HCT116 (cell line): ENCODE measurements around the gene WWP2. TPM values are rescaled to one million over a fixed set of nuclear protein-coding genes. Genes with fewer than 3 reads are reported as not detected.

ENCODE experiments used
- ATAC-seq: fragments of 200-7000 bp; cut with Tn5 transposase; 2 replicates; pipeline ENCODE4 v1.9.1; 2020; ENCODE audit warnings: mild to moderate bottlenecking, moderate library complexity
- BruUV-seq: library from RNA; stranded (reverse); fragments of 400-500 nt; replicated peaks from 2 replicates; lab custom pipeline; 2021; lab: Mats Ljungman, UMichigan
- CTCF ChIA-PET: fragments of 300-600 bp; sonication (Branson Sonifier 250); formaldehyde crosslinking; loops from one replicate; lab custom pipeline; 2021; ENCODE audit warnings: antibody characterized with exemption; lab: Charles Lee
- POLR2A ChIA-PET: fragments of 300-600, 350-600 bp; sonication (Branson Sonifier 250); formaldehyde crosslinking; loops from one replicate; lab custom pipeline; 2021; ENCODE audit warnings: antibody characterized with exemption; lab: Charles Lee
- RAD21 ChIA-PET, 2 experiments: fragments of 300-600 bp; sonication (Branson Sonifier 250); formaldehyde crosslinking; loops; one replicate each; lab custom pipeline; 2023; ENCODE audit warnings: low total read pairs in 2 of 2; ENCODE audit not compliant: uncharacterized antibody in 2 of 2, unreplicated experiment in 2 of 2, low non-redundant PET in 1 of 2; lab: Charles Lee
- DNase-seq: peaks from one replicate; pipeline ENCODE4 v3.0.0-alpha.2; 2010; ENCODE audit warnings: low read depth, low spot score
- H2AFZ ChIP-seq: fragments of 200-600 bp; shearing (Covaris generic), sonication (generic); 2 replicates; pipeline ENCODE4 v1.6.1; 2017; ENCODE audit warnings: low read depth, mixed run types, mixed read lengths, antibody characterized with exemption, low read length; ENCODE audit not compliant: poor library complexity, severe bottlenecking
- H3K27ac ChIP-seq: 2 replicates; pipeline ENCODE4 v1.5.1; 2012; ENCODE audit warnings: low read depth, low read length
- H3K27me3 ChIP-seq: fragments of 200-600 bp; sonication (generic); 2 replicates; pipeline ENCODE4 v1.6.1; 2016; ENCODE audit warnings: mixed run types, low read length, mixed read lengths; ENCODE audit not compliant: insufficient read depth
- H3K36me3 ChIP-seq, 2 experiments: fragments of 200-500 bp in 1 of 2; fragments of 200-600 bp in 1 of 2; sonication (Bioruptor generic) in 1 of 2; sonication (generic) in 1 of 2; 2 replicates each; pipeline versions ENCODE4 v1.5.1 to v1.6.1; 2014 to 2016; ENCODE audit warnings: low read length in 2 of 2, inconsistent platforms in 1 of 2, mixed read lengths in 1 of 2, mixed run types in 1 of 2; ENCODE audit not compliant: insufficient read depth in 2 of 2, control insufficient read depth in 1 of 2
- H3K4me1 ChIP-seq, 2 experiments: fragments of 200-600 bp in 1 of 2; sonication (generic) in 1 of 2; 2 replicates each; pipeline versions ENCODE4 v1.5.1 to v1.6.1; 2012 to 2017; ENCODE audit warnings: low read length in 2 of 2, inconsistent platforms in 1 of 2, mild to moderate bottlenecking in 1 of 2, mixed read lengths in 1 of 2, mixed run types in 1 of 2, moderate library complexity in 1 of 2; ENCODE audit not compliant: insufficient read depth in 2 of 2, control insufficient read depth in 1 of 2
- H3K4me2 ChIP-seq: fragments of 200-600 bp; sonication (generic); 2 replicates; pipeline ENCODE4 v1.6.1; 2017; ENCODE audit warnings: mixed run types, low read length, mixed read lengths
- H3K4me3 ChIP-seq, 2 experiments: fragments of 200-600 bp in 1 of 2; sonication (generic) in 1 of 2; replicated peaks in 1 of 2; 2 replicates each; pipeline ENCODE4 v1.5.1; 2011 to 2016; ENCODE audit warnings: low read length in 2 of 2, control low read depth in 1 of 2, low read depth in 1 of 2, mild to moderate bottlenecking in 1 of 2, mixed read lengths in 1 of 2, mixed run types in 1 of 2
- H3K79me2 ChIP-seq: fragments of 200-600 bp; sonication (generic); 2 replicates; pipeline ENCODE4 v1.6.1; 2017; ENCODE audit warnings: mild to moderate bottlenecking, mixed run types, low read length, moderate library complexity, mixed read lengths; ENCODE audit not compliant: insufficient read depth
- H3K9ac ChIP-seq: fragments of 200-600 bp; sonication (generic); 2 replicates; pipeline ENCODE4 v1.6.1; 2016; ENCODE audit warnings: low read length, mixed read lengths
- H3K9me2 ChIP-seq: fragments of 200-600 bp; sonication (generic), shearing (Covaris generic); 2 replicates; pipeline ENCODE4 v1.6.1; 2017; ENCODE audit warnings: mixed run types, mild to moderate bottlenecking, moderate library complexity; ENCODE audit not compliant: insufficient read depth
- H3K9me3 ChIP-seq, 2 experiments: fragments of 200-500 bp in 1 of 2; fragments of 200-600 bp in 1 of 2; sonication (Bioruptor generic) in 1 of 2; sonication (generic) in 1 of 2; 2 replicates each; pipeline ENCODE4 v1.6.1; 2014 to 2017; ENCODE audit warnings: low read length in 2 of 2, mixed read lengths in 2 of 2, inconsistent platforms in 1 of 2, low read depth in 1 of 2, mild to moderate bottlenecking in 1 of 2, mixed run types in 1 of 2, moderate library complexity in 1 of 2; ENCODE audit not compliant: control insufficient read depth in 1 of 2, insufficient read depth in 1 of 2
- H4K20me1 ChIP-seq: fragments of 200-600 bp; sonication (generic), shearing (Covaris generic); 2 replicates; pipeline ENCODE4 v1.6.1; 2017; ENCODE audit warnings: mixed run types, mild to moderate bottlenecking, moderate library complexity; ENCODE audit not compliant: insufficient read depth
- ELF1 ChIP-seq: IDR thresholded peaks from 2 replicates; pipeline ENCODE4 v1.6.1; 2012; ENCODE audit warnings: low read depth, borderline replicate concordance
- EZH2phosphoT487 ChIP-seq: fragments of 200-600 bp; IDR thresholded peaks from 2 replicates; pipeline ENCODE4 v1.6.1; 2018; ENCODE audit warnings: antibody characterized with exemption, borderline replicate concordance
- POLR2AphosphoS5 ChIP-seq: IDR thresholded peaks from 2 replicates; pipeline ENCODE4 v1.6.1; 2011; ENCODE audit warnings: mild to moderate bottlenecking, low read depth, low read length, moderate library complexity
- TCF7L2 ChIP-seq: IDR thresholded peaks from 2 replicates; pipeline ENCODE4 v1.7.0; 2011; ENCODE audit warnings: borderline replicate concordance, inconsistent platforms; ENCODE audit not compliant: insufficient read depth, insufficient read length; ENCODE audit errors: extremely low read depth
- intact Hi-C: fragments of 100-400 bp; cut with micrococcal nuclease; formaldehyde crosslinking; loops from 2 replicates; pipeline ENCODE4 v1.10.0; 2022
- total RNA-seq: library from RNA; stranded (reverse); gene quantifications from one replicate; pipeline ENCODE4 v1.2.1, GENCODE V29; 2021; ENCODE audit not compliant: unreplicated experiment
- TF ChIP-seq, protein P1 (sequence below): IDR thresholded peaks from 2 replicates; pipeline ENCODE4 v1.6.1; 2012
- TF ChIP-seq, protein P2 (sequence below): IDR thresholded peaks from 2 replicates; pipeline ENCODE4 v1.6.1; 2012
- TF ChIP-seq, protein P3 (sequence below), 3 experiments: fragments of 200-600 bp in 1 of 3; sonication (generic) in 1 of 3; IDR thresholded peaks in 2 of 3; conservative IDR thresholded peaks in 1 of 3; 2 replicates each; pipeline ENCODE4 v1.5.1; 2012 to 2017; ENCODE audit warnings: low read depth in 2 of 3, low read length in 2 of 3, antibody characterized with exemption in 1 of 3, borderline replicate concordance in 1 of 3, control low read depth in 1 of 3, mild to moderate bottlenecking in 1 of 3, mixed read lengths in 1 of 3, mixed run types in 1 of 3, moderate library complexity in 1 of 3; ENCODE audit not compliant: insufficient read depth in 1 of 3
- TF ChIP-seq, protein P4 (sequence below): IDR thresholded peaks from 2 replicates; pipeline ENCODE4 v1.6.1; 2012; ENCODE audit warnings: low read depth

Gene WWP2
- total RNA-seq, 1 experiment from 2014 or later = 44.2 TPM

DNA sequence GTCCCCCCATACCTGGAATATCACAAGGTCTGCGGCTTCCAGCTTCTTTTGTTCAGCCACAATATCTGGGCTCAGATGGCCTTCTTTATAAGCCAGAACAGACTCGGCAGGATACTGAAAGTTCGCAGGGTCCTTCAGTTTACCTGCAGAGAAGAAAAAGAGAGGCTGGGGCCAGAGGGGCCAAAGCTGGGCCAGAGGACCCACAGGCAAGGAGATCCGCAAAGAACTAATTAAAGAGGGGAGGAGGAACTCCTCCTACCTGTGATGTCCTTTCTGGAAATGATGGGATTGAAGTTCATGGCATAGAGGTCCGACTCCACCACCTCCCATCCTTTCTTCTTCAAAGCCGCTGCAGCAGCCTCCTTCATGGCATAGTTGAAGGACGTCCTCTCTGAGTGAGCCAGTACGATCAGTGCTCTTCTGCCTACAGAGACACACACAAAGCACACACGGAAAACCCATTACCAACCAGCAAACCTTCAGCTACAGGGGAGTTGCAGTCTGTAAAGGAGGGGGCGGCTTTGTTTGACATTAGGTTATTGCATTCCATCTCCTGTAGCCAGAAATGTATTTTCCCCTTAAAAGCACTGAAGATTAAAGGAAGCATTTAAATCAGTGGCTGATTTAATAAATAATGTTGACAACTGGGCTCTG is 43.9 kb upstream of the WWP2 start:
- Histone ChIP-seq H2AFZ (no peak overlapping the region), H3K4me1 (peaks cover 0 to 20% of the 10 kb centered on the region in 2 experiments; a peak in 3 of 4 replicates), H3K27me3 (no peaks in the 10 kb centered on the region), H3K79me2 (peaks cover 49% of the 10 kb centered on the region), H3K4me3 (no peak overlapping the region), H3K36me3 (peaks cover 31 to 43% of the 10 kb centered on the region in 2 experiments; a peak in 3 of 4 replicates), H3K9me2 (no peaks in the 10 kb centered on the region), H3K4me2 (no peak overlapping the region), H3K27ac (no peak overlapping the region), H3K9ac (no peak overlapping the region), H3K9me3 (no peaks in the 10 kb centered on the region), H4K20me1 (no peaks in the 10 kb centered on the region)
- RAD21 ChIA-PET = no interaction called here
- intact Hi-C loops = no loop called here
- CTCF ChIA-PET = no interaction called here
- ATAC-seq (no peak), DNase-seq (no peak)
- BruUV-seq = no TSS peak
- POLR2A ChIA-PET = no interaction called here
- TF ChIP-seq TCF7L2 (no peak), EZH2phosphoT487 (no peak), ELF1 (no peak), POLR2AphosphoS5 (peak; percentile 26; the same call in 1 of the 2 replicates)
- TF ChIP-seq, protein P1, sequence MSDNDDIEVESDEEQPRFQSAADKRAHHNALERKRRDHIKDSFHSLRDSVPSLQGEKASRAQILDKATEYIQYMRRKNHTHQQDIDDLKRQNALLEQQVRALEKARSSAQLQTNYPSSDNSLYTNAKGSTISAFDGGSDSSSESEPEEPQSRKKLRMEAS = no peak
- TF ChIP-seq, protein P2, sequence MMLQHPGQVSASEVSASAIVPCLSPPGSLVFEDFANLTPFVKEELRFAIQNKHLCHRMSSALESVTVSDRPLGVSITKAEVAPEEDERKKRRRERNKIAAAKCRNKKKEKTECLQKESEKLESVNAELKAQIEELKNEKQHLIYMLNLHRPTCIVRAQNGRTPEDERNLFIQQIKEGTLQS = no peak
- TF ChIP-seq, protein P3, sequence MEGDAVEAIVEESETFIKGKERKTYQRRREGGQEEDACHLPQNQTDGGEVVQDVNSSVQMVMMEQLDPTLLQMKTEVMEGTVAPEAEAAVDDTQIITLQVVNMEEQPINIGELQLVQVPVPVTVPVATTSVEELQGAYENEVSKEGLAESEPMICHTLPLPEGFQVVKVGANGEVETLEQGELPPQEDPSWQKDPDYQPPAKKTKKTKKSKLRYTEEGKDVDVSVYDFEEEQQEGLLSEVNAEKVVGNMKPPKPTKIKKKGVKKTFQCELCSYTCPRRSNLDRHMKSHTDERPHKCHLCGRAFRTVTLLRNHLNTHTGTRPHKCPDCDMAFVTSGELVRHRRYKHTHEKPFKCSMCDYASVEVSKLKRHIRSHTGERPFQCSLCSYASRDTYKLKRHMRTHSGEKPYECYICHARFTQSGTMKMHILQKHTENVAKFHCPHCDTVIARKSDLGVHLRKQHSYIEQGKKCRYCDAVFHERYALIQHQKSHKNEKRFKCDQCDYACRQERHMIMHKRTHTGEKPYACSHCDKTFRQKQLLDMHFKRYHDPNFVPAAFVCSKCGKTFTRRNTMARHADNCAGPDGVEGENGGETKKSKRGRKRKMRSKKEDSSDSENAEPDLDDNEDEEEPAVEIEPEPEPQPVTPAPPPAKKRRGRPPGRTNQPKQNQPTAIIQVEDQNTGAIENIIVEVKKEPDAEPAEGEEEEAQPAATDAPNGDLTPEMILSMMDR (IDR thresholded peaks at IDR 0.05 in 2 of 3, conservative IDR thresholded peaks at IDR 0.05 in 1 of 3; ENCODE audit: borderline replicate concordance in 1 of 3, insufficient read depth in 1 of 3, low read depth in 2 of 3, low read length in 2 of 3) = no peak
- TF ChIP-seq, protein P4, sequence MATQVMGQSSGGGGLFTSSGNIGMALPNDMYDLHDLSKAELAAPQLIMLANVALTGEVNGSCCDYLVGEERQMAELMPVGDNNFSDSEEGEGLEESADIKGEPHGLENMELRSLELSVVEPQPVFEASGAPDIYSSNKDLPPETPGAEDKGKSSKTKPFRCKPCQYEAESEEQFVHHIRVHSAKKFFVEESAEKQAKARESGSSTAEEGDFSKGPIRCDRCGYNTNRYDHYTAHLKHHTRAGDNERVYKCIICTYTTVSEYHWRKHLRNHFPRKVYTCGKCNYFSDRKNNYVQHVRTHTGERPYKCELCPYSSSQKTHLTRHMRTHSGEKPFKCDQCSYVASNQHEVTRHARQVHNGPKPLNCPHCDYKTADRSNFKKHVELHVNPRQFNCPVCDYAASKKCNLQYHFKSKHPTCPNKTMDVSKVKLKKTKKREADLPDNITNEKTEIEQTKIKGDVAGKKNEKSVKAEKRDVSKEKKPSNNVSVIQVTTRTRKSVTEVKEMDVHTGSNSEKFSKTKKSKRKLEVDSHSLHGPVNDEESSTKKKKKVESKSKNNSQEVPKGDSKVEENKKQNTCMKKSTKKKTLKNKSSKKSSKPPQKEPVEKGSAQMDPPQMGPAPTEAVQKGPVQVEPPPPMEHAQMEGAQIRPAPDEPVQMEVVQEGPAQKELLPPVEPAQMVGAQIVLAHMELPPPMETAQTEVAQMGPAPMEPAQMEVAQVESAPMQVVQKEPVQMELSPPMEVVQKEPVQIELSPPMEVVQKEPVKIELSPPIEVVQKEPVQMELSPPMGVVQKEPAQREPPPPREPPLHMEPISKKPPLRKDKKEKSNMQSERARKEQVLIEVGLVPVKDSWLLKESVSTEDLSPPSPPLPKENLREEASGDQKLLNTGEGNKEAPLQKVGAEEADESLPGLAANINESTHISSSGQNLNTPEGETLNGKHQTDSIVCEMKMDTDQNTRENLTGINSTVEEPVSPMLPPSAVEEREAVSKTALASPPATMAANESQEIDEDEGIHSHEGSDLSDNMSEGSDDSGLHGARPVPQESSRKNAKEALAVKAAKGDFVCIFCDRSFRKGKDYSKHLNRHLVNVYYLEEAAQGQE = no peak
